ENCODE data around the gene CELF2. TPM values are rescaled to one million over a fixed set of nuclear protein-coding genes. Genes with fewer than 3 reads are reported as not detected.
A peak's percentile ranks its signal among the peaks of the same experiment; 100 is the strongest.

Gene CELF2
- polyA plus RNA-seq, 2 donors, result 2.2 to 4.0 TPM

DNA sequence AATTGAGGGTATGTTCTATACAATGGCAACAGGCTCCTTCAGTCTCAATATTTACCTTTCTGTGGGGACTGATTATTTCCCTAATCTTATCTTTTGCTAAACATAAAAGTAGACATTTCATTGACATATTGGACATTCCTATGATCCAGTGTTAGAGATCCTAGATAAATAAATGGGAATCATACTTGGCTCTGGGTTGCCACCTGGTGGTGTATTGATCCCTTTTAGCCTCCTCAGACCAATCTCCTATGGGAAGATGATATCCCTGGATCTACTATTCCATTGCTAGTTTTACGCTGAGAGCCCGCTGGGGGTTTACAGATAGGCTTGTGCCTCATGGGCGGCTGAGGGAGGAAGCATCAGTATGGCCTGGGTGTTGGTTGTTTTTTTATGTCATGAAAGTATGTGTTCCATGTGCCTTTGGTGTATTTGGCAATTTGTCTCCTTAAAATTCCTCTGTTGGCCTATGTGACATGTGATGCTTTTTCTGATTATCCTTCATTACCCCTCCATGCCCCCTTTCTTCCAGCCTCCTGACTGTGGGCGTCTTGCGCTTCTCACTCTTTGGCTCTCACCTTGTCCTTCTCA is 18.8 kb downstream of the CELF2 start:
- no peaks in the 10 kb centered on the region for H3K9me3 ChIP-seq (ENCODE audit: control insufficient read depth in 2 of 2, insufficient read depth in 1 of 2, low read depth in 1 of 2, low read length in 1 of 2)
- no peak overlapping the region for H3K27ac ChIP-seq (ENCODE audit: low read depth in 2 of 2, low read length in 1 of 2)
- no peaks in the 10 kb centered on the region for H3K36me3 ChIP-seq (ENCODE audit: control insufficient read depth in 2 of 2, insufficient read depth in 2 of 2, low read length in 1 of 2)
- no peaks in the 10 kb centered on the region for H3K27me3 ChIP-seq (ENCODE audit: control insufficient read depth in 1 of 2, insufficient read depth in 2 of 2, low read length in 2 of 2)
- H3K4me3 ChIP-seq (ENCODE audit: low read depth in 1 of 2, low read length in 2 of 2), result no peak overlapping the region
- H3K4me1 ChIP-seq (ENCODE audit: control insufficient read depth in 2 of 2, insufficient read depth in 2 of 2, low read length in 1 of 2), result no peaks in the 10 kb centered on the region
- WGBS, 2 donors, result 69 to 76% methylated on average over 5 of the region's 5 CpGs

DNA sequence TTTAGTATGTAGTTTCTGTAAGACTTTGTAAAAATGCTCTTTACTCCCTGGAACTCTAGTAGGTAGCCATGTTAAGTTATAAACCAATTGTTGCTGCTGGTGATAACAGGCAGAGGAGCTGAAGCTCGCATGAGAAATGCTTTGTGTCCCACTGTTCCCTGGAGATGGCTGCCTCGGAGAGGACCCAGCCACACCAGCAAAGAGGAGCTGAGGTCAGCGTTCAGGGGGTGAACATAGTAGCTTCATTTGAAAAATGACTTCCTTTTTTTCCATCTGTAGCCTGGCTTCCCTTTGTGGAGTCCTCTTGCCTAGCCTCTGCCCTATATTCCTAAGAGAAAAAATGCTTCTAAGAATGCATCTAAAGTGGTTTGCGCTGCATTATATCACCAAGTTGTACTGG is 20.3 kb downstream of the CELF2 start:
- no peak overlapping the region for H3K27ac ChIP-seq (ENCODE audit: low read depth in 2 of 2, low read length in 1 of 2)

DNA sequence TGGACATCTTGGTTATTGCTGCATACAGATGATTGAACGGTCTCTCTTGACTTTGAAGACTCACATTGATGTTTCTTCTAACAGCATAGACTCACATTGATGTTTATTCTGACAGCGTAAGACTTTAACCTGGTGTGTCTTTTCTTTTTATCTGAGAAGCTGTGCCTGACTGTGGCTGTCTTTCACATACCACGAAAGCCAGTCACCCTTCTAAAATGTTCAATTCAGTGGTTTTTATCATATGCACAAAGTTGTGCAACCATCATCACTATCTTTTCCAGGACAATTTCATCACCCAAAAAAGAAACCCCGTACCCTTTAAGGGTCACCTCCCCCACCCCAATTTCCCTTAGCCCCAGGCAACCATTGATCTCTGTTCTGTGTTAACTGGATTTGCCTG is 24.7 kb downstream of the CELF2 start:
- H3K36me3 ChIP-seq (ENCODE audit: control insufficient read depth in 2 of 2, insufficient read depth in 2 of 2, low read length in 1 of 2), result no peaks in the 10 kb centered on the region
- peaks cover 0 to 3% of the 10 kb centered on the region in 2 donors for H3K9me3 ChIP-seq (ENCODE audit: control insufficient read depth in 2 of 2, insufficient read depth in 1 of 2, low read depth in 1 of 2, low read length in 1 of 2)
- H3K4me1 ChIP-seq (ENCODE audit: control insufficient read depth in 2 of 2, insufficient read depth in 2 of 2, low read length in 1 of 2), result no peaks in the 10 kb centered on the region
- no peak overlapping the region for H3K27ac ChIP-seq (ENCODE audit: low read depth in 2 of 2, low read length in 1 of 2)
- no peak overlapping the region for H3K4me3 ChIP-seq (ENCODE audit: low read depth in 1 of 2, low read length in 2 of 2)
- no peaks in the 10 kb centered on the region for H3K27me3 ChIP-seq (ENCODE audit: control insufficient read depth in 1 of 2, insufficient read depth in 2 of 2, low read length in 2 of 2)
- WGBS, 2 donors, result 79 to 84% methylated on average over 4 of the region's 4 CpGs

More for the DNA sequence above, 20.3 kb downstream of the CELF2 start:
- no peaks in the 10 kb centered on the region for H3K27me3 ChIP-seq (ENCODE audit: control insufficient read depth in 1 of 2, insufficient read depth in 2 of 2, low read length in 2 of 2)
- 76 to 79% methylated on average over 4 of the region's 4 CpGs for WGBS, 2 donors
- no peaks in the 10 kb centered on the region for H3K4me1 ChIP-seq (ENCODE audit: control insufficient read depth in 2 of 2, insufficient read depth in 2 of 2, low read length in 1 of 2)
- H3K9me3 ChIP-seq (ENCODE audit: control insufficient read depth in 2 of 2, insufficient read depth in 1 of 2, low read depth in 1 of 2, low read length in 1 of 2), result no peaks in the 10 kb centered on the region
- no peak overlapping the region for H3K4me3 ChIP-seq (ENCODE audit: low read depth in 1 of 2, low read length in 2 of 2)
- no peaks in the 10 kb centered on the region for H3K36me3 ChIP-seq (ENCODE audit: control insufficient read depth in 2 of 2, insufficient read depth in 2 of 2, low read length in 1 of 2)

GRCh38 chr10:11043039-11043438 is 25.4 kb downstream of the CELF2 start:
- Histone ChIP-seq H3K4me1 (ENCODE audit: control insufficient read depth in 2 of 2, insufficient read depth in 2 of 2, low read length in 1 of 2) (no peaks in the 10 kb centered on the region), H3K27ac (ENCODE audit: low read depth in 2 of 2, low read length in 1 of 2) (no peak overlapping the region), H3K36me3 (ENCODE audit: control insufficient read depth in 2 of 2, insufficient read depth in 2 of 2, low read length in 1 of 2) (no peaks in the 10 kb centered on the region), H3K4me3 (ENCODE audit: low read depth in 1 of 2, low read length in 2 of 2) (no peak overlapping the region), H3K27me3 (ENCODE audit: control insufficient read depth in 1 of 2, insufficient read depth in 2 of 2, low read length in 2 of 2) (no peaks in the 10 kb centered on the region), H3K9me3 (ENCODE audit: control insufficient read depth in 2 of 2, insufficient read depth in 1 of 2, low read depth in 1 of 2, low read length in 1 of 2) (peaks cover 0 to 3% of the 10 kb centered on the region in 2 donors)
- 48 to 69% methylated on average over 4 of the region's 4 CpGs for WGBS, 2 donors

DNA sequence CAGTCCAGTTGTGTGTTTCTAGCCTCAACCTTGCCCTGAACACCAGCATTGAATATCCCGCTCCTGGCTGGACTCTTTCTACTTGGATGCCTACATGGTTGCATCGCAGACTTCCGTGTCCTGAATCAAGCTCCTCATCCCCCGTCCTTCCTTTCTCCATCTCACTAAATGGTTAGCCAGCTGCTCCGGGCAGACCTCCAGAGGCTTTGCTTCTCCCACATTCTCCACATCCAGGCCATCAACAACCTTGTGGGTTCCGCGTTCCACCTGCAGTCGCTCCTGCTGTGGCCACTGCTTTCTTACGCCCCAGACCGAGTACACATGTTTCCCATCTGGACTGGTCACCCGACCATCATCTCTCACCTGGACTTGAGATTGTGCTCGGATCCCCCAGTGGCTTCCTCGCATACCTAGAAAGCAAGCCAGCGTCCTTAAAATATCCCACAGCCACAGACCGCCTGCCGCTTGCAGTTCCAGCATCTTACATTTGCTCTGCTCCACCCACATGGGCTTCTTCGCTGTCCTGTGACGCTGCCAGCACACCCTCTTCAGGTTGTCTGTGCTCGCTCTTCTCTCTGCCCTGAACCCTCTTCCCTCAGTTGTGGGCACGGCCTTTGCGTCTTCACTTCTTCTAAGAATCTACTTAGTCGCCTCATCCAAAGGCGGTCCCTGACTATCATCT is 25.9 kb downstream of the CELF2 start:
- 94% methylated on average over 23 of the region's 23 CpGs for WGBS, 2 donors
- Histone ChIP-seq H3K27me3 (ENCODE audit: control insufficient read depth in 1 of 2, insufficient read depth in 2 of 2, low read length in 2 of 2) (no peaks in the 10 kb centered on the region), H3K27ac (ENCODE audit: low read depth in 2 of 2, low read length in 1 of 2) (no peak overlapping the region), H3K4me1 (ENCODE audit: control insufficient read depth in 2 of 2, insufficient read depth in 2 of 2, low read length in 1 of 2) (no peaks in the 10 kb centered on the region), H3K36me3 (ENCODE audit: control insufficient read depth in 2 of 2, insufficient read depth in 2 of 2, low read length in 1 of 2) (no peaks in the 10 kb centered on the region), H3K4me3 (ENCODE audit: low read depth in 1 of 2, low read length in 2 of 2) (no peak overlapping the region), H3K9me3 (ENCODE audit: control insufficient read depth in 2 of 2, insufficient read depth in 1 of 2, low read depth in 1 of 2, low read length in 1 of 2) (peaks cover 0 to 3% of the 10 kb centered on the region in 2 donors)

DNA sequence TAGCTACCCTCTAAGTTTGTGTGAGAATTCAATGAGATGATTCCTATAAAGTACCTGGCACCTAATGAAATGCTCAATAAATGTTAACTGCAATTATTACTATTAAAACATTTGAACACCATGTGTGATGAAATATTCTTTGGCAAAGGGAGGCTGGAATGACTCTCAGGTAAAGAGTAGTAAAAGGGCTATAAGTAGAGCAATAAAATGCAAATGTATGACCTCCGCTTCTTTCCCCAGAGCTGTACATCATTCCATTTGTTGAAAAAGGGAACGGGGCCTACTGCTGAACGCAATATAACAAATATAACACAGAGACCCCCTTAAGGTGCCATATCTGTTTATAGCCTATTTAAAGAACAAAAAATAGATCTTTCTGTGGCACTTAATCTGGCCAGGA is 27.8 kb downstream of the CELF2 start:
- H3K4me3 ChIP-seq (ENCODE audit: low read depth in 1 of 2, low read length in 2 of 2), result no peak overlapping the region
- peaks cover 0 to 5% of the 10 kb centered on the region in 2 donors for H3K4me1 ChIP-seq (ENCODE audit: control insufficient read depth in 2 of 2, insufficient read depth in 2 of 2, low read length in 1 of 2)
- peaks cover 0 to 3% of the 10 kb centered on the region in 2 donors for H3K9me3 ChIP-seq (ENCODE audit: control insufficient read depth in 2 of 2, insufficient read depth in 1 of 2, low read depth in 1 of 2, low read length in 1 of 2)
- WGBS, 2 donors, result 95 to 99% methylated on average over 3 of the region's 3 CpGs
- no peaks in the 10 kb centered on the region for H3K36me3 ChIP-seq (ENCODE audit: control insufficient read depth in 2 of 2, insufficient read depth in 2 of 2, low read length in 1 of 2)
- no peaks in the 10 kb centered on the region for H3K27me3 ChIP-seq (ENCODE audit: control insufficient read depth in 1 of 2, insufficient read depth in 2 of 2, low read length in 2 of 2)
- no peak overlapping the region for H3K27ac ChIP-seq (ENCODE audit: low read depth in 2 of 2, low read length in 1 of 2)

DNA sequence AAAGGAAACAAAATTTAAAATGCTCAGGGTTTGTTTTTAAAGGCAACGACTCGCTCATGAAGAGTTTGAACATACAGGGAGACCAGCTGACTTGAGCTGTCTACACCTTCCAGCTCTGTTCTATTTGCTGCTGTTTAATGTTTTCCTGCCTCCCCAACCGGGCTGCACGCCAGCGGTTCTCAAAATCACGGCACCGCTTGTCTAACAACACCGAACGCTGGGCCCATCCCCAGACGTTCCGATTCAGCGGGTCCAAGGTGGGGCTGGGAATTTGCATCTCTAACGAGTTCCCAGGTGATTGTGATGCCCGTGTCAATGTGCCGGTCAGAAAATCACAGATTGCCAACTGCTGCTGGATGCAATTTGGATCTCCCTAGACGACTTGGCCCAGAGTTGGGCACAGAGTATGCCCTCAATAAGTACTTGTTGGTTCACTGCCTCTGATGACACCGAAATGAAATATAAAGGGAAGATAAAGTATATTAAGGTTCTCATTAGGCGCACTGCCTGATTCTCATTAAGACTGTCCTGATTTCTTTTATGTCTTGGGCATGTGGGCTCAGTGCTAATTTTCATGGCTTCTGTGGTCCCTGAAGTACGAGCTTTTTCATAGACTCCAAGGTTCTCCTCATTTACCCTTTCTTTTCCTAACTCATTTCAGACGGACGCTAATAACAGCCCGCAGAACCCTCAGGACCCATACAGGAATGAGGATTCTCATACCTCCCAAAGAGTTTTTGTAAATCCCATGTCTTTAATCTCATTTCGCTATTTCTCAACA is 28.5 kb downstream of the CELF2 start:
- Histone ChIP-seq H3K9me3 (ENCODE audit: control insufficient read depth in 2 of 2, insufficient read depth in 1 of 2, low read depth in 1 of 2, low read length in 1 of 2) (peaks cover 0 to 3% of the 10 kb centered on the region in 2 donors), H3K4me1 (ENCODE audit: control insufficient read depth in 2 of 2, insufficient read depth in 2 of 2, low read length in 1 of 2) (peaks cover 0 to 5% of the 10 kb centered on the region in 2 donors), H3K27me3 (ENCODE audit: control insufficient read depth in 1 of 2, insufficient read depth in 2 of 2, low read length in 2 of 2) (no peaks in the 10 kb centered on the region), H3K36me3 (ENCODE audit: control insufficient read depth in 2 of 2, insufficient read depth in 2 of 2, low read length in 1 of 2) (no peaks in the 10 kb centered on the region), H3K27ac (ENCODE audit: low read depth in 2 of 2, low read length in 1 of 2) (peak overlapping the region in 1 of 2 donors; percentile 13), H3K4me3 (ENCODE audit: low read depth in 1 of 2, low read length in 2 of 2) (no peak overlapping the region)
- 85 to 88% methylated on average over 23 of the region's 23 CpGs for WGBS, 2 donors

GRCh38 chr10:11046776-11047160 is 29.1 kb downstream of the CELF2 start:
- 80 to 86% methylated on average over 5 of the region's 5 CpGs for WGBS, 2 donors
- Histone ChIP-seq H3K9me3 (ENCODE audit: control insufficient read depth in 2 of 2, insufficient read depth in 1 of 2, low read depth in 1 of 2, low read length in 1 of 2) (peaks cover 0 to 3% of the 10 kb centered on the region in 2 donors), H3K27ac (ENCODE audit: low read depth in 2 of 2, low read length in 1 of 2) (no peak overlapping the region)

GRCh38 chr10:11048707-11049278 is 31.1 kb downstream of the CELF2 start:
- 36 to 45% methylated on average over 1 of the region's 1 CpG for WGBS, 2 donors

More at GRCh38 chr10:11046776-11047160, 29.1 kb downstream of the CELF2 start:
- Histone ChIP-seq H3K4me3 (ENCODE audit: low read depth in 1 of 2, low read length in 2 of 2) (no peak overlapping the region), H3K36me3 (ENCODE audit: control insufficient read depth in 2 of 2, insufficient read depth in 2 of 2, low read length in 1 of 2) (no peaks in the 10 kb centered on the region), H3K27me3 (ENCODE audit: control insufficient read depth in 1 of 2, insufficient read depth in 2 of 2, low read length in 2 of 2) (no peaks in the 10 kb centered on the region), H3K4me1 (ENCODE audit: control insufficient read depth in 2 of 2, insufficient read depth in 2 of 2, low read length in 1 of 2) (peaks cover 0 to 5% of the 10 kb centered on the region in 2 donors)

More at GRCh38 chr10:11048707-11049278, 31.1 kb downstream of the CELF2 start:
- Histone ChIP-seq H3K4me1 (ENCODE audit: control insufficient read depth in 2 of 2, insufficient read depth in 2 of 2, low read length in 1 of 2) (peaks cover 0 to 5% of the 10 kb centered on the region in 2 donors), H3K27me3 (ENCODE audit: control insufficient read depth in 1 of 2, insufficient read depth in 2 of 2, low read length in 2 of 2) (no peaks in the 10 kb centered on the region), H3K27ac (ENCODE audit: low read depth in 2 of 2, low read length in 1 of 2) (no peak overlapping the region), H3K36me3 (ENCODE audit: control insufficient read depth in 2 of 2, insufficient read depth in 2 of 2, low read length in 1 of 2) (no peaks in the 10 kb centered on the region), H3K4me3 (ENCODE audit: low read depth in 1 of 2, low read length in 2 of 2) (no peak overlapping the region), H3K9me3 (ENCODE audit: control insufficient read depth in 2 of 2, insufficient read depth in 1 of 2, low read depth in 1 of 2, low read length in 1 of 2) (peaks cover 0 to 1% of the 10 kb centered on the region in 2 donors)
